ENCODE results near the gene MYO1B. TPM values are rescaled to one million over a fixed set of nuclear protein-coding genes. Genes with fewer than 3 reads are reported as not detected.

MYO1B gene
- total and polyA plus RNA-seq, 2 donors (not counting 1 experiment from before 2014, with no cell fraction given): 151 to 194 TPM

DNA sequence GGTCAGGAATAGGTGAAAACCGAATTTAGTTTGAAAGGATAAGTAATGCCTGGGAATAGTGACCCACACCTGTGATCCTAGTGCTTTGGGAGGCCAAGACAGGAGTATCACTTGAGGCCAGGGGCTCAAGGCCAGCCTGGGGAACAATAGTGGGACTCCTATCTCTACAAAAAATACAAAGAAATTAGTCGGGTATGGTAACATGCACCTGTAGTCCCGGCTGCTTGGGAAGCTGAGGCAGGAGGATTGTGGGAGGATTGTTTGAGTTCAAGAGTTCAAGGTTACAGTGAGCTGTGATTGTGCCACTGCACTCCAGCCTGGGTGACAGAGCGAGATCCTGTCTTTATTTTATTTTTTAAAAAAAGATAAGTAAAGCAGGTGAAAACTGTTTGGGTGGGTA lies 3.8 kb upstream of the MYO1B start:
- no peaks in the 10 kb centered on the region for H3K4me1 ChIP-seq (ENCODE audit: control insufficient read depth, extremely low read depth, insufficient read depth, low read length)
- no peaks in the 10 kb centered on the region for H3K9me3 ChIP-seq (ENCODE audit: control insufficient read depth, insufficient read depth, low read depth, low read length)
- H3K4me3 ChIP-seq (replicated peaks in 1 of 4; ENCODE audit: control extremely low read depth in 1 of 4, insufficient read depth in 1 of 4, low read depth in 3 of 4, low read length in 4 of 4): no peak overlapping the region
- no peak overlapping the region for H2AFZ ChIP-seq (ENCODE audit: low read length)
- H3K79me2 ChIP-seq (ENCODE audit: control insufficient read depth, insufficient read depth, low read length): peaks cover 11% of the 10 kb centered on the region
- TF ChIP-seq EZH2 (IDR thresholded peaks at IDR 0.05; ENCODE audit: low read length, missing control alignments): no peak
- TF ChIP-seq, protein P1, sequence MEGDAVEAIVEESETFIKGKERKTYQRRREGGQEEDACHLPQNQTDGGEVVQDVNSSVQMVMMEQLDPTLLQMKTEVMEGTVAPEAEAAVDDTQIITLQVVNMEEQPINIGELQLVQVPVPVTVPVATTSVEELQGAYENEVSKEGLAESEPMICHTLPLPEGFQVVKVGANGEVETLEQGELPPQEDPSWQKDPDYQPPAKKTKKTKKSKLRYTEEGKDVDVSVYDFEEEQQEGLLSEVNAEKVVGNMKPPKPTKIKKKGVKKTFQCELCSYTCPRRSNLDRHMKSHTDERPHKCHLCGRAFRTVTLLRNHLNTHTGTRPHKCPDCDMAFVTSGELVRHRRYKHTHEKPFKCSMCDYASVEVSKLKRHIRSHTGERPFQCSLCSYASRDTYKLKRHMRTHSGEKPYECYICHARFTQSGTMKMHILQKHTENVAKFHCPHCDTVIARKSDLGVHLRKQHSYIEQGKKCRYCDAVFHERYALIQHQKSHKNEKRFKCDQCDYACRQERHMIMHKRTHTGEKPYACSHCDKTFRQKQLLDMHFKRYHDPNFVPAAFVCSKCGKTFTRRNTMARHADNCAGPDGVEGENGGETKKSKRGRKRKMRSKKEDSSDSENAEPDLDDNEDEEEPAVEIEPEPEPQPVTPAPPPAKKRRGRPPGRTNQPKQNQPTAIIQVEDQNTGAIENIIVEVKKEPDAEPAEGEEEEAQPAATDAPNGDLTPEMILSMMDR (conservative IDR thresholded peaks at IDR 0.05 in 1 of 2, IDR thresholded peaks at IDR 0.05 in 1 of 2; ENCODE audit: low read depth in 1 of 2, low read length in 2 of 2): no peak
- no peak overlapping the region for H3K27ac ChIP-seq (ENCODE audit: insufficient read depth, low read length)
- H3K9ac ChIP-seq (ENCODE audit: insufficient read depth, low read length): no peak overlapping the region
- no peak for DNase-seq (ENCODE audit: low read depth in 2 of 2)
- no peaks in the 10 kb centered on the region for H3K36me3 ChIP-seq (ENCODE audit: control insufficient read depth, insufficient read depth, low read length)
- H3K27me3 ChIP-seq (ENCODE audit: control insufficient read depth, insufficient read depth, low read length): no peaks in the 10 kb centered on the region
- H4K20me1 ChIP-seq (ENCODE audit: control insufficient read depth, extremely low read depth, insufficient read depth, low read length): no peaks in the 10 kb centered on the region
- H3K4me2 ChIP-seq (ENCODE audit: extremely low read depth, insufficient read depth, low read length): no peak overlapping the region

DNA sequence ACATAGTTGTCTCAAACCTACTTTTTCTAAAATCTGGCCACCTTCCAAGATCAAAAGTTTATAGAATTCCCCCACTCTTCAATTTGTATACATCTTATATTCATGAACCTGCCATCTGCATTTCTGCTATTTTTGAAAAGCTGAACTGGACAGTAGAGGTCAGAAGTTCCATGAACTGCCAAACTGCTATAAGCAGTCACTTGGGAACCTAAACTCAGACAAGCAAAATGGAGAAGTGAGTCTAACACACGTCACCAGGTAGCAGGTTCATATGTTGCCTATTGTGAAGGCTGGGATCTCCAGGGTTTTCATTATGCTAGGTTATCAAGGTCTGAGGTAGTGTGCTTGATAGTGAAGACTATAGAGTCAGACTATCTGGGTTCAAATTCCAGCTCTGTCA lies 2.0 kb upstream of the MYO1B start:
- Histone ChIP-seq H3K9ac (ENCODE audit: insufficient read depth, low read length) (no peak overlapping the region), H3K4me2 (ENCODE audit: extremely low read depth, insufficient read depth, low read length) (no peak overlapping the region), H3K27me3 (ENCODE audit: control insufficient read depth, insufficient read depth, low read length) (no peaks in the 10 kb centered on the region), H4K20me1 (ENCODE audit: control insufficient read depth, extremely low read depth, insufficient read depth, low read length) (no peaks in the 10 kb centered on the region), H3K4me1 (ENCODE audit: control insufficient read depth, extremely low read depth, insufficient read depth, low read length) (no peaks in the 10 kb centered on the region), H2AFZ (ENCODE audit: low read length) (no peak overlapping the region), H3K9me3 (ENCODE audit: control insufficient read depth, insufficient read depth, low read depth, low read length) (no peaks in the 10 kb centered on the region), H3K27ac (ENCODE audit: insufficient read depth, low read length) (no peak overlapping the region), H3K79me2 (ENCODE audit: control insufficient read depth, insufficient read depth, low read length) (peaks cover 28% of the 10 kb centered on the region), H3K4me3 (replicated peaks in 1 of 4; ENCODE audit: control extremely low read depth in 1 of 4, insufficient read depth in 1 of 4, low read depth in 3 of 4, low read length in 4 of 4) (no peak overlapping the region), H3K36me3 (ENCODE audit: control insufficient read depth, insufficient read depth, low read length) (no peaks in the 10 kb centered on the region)
- DNase-seq (ENCODE audit: low read depth in 2 of 2): no peak
- TF ChIP-seq EZH2 (IDR thresholded peaks at IDR 0.05; ENCODE audit: low read length, missing control alignments): no peak
- TF ChIP-seq, protein P1 (conservative IDR thresholded peaks at IDR 0.05 in 1 of 2, IDR thresholded peaks at IDR 0.05 in 1 of 2; ENCODE audit: low read depth in 1 of 2, low read length in 2 of 2): no peak

DNA sequence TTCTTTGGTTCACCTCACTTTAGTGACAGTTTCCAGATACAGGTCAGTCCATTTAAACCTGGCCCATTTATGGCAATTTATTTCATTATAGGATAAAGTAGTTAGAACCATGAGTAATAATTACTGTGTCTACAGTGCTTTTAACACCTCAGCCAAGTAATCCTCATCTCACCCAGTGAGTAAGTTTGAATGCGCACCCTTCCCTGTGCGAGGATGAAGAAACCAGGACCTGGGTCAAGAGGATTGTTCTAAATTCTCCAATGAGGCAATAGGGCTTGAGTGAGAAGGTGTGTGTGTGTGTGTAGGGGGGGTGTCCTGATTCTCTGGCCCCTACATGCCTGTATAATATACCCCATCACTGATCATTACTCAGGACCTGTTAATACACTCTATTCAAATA lies 854 bp upstream of the MYO1B start:
- Histone ChIP-seq H3K9me3 (ENCODE audit: control insufficient read depth, insufficient read depth, low read depth, low read length) (no peaks in the 10 kb centered on the region), H3K36me3 (ENCODE audit: control insufficient read depth, insufficient read depth, low read length) (no peaks in the 10 kb centered on the region), H3K9ac (ENCODE audit: insufficient read depth, low read length) (no peak overlapping the region), H3K79me2 (ENCODE audit: control insufficient read depth, insufficient read depth, low read length) (peaks cover 39% of the 10 kb centered on the region), H4K20me1 (ENCODE audit: control insufficient read depth, extremely low read depth, insufficient read depth, low read length) (no peaks in the 10 kb centered on the region), H3K4me3 (replicated peaks in 1 of 4; ENCODE audit: control extremely low read depth in 1 of 4, insufficient read depth in 1 of 4, low read depth in 3 of 4, low read length in 4 of 4) (no peak overlapping the region), H3K4me2 (ENCODE audit: extremely low read depth, insufficient read depth, low read length) (no peak overlapping the region), H3K27me3 (ENCODE audit: control insufficient read depth, insufficient read depth, low read length) (no peaks in the 10 kb centered on the region), H2AFZ (ENCODE audit: low read length) (no peak overlapping the region), H3K4me1 (ENCODE audit: control insufficient read depth, extremely low read depth, insufficient read depth, low read length) (peaks cover 7% of the 10 kb centered on the region), H3K27ac (ENCODE audit: insufficient read depth, low read length) (no peak overlapping the region)
- DNase-seq (ENCODE audit: low read depth in 2 of 2): no peak
- TF ChIP-seq, protein P1 (conservative IDR thresholded peaks at IDR 0.05 in 1 of 2, IDR thresholded peaks at IDR 0.05 in 1 of 2; ENCODE audit: low read depth in 1 of 2, low read length in 2 of 2): no peak
- no peak for TF ChIP-seq EZH2 (IDR thresholded peaks at IDR 0.05; ENCODE audit: low read length, missing control alignments)

All from fibroblast of lung (primary cell).